GM21447 (cell line): ENCODE measurements around the gene MLF1.
A peak's percentile ranks its signal among the peaks of the same experiment; 100 is the strongest.
"Not testable (repeated sequence)": the region's sequence is repeated elsewhere in the genome, so short reads cannot be mapped to it uniquely, and the experiment has no call there.

Experiments used
- ATAC-seq: cut with Tn5 transposase; IDR thresholded peaks from one replicate; pipeline ENCODE4 v1.9.1; 2021; ENCODE audit not compliant: unreplicated experiment

Gene MLF1

GRCh38 chr3:158570999-158571702 lies at the start of gene MLF1:
Gene MLF1, plus strand, starts transcription at chr3:158571194. Its CDS starts 107 bp downstream, at chr3:158571301.
- peak; percentile 100 for ATAC-seq

GRCh38 chr3:158522221-158523136 lies 48.5 kb upstream of the MLF1 start:
- no peak for ATAC-seq

- ATAC-seq: no peak
These were observed 42.8 kb upstream of the MLF1 start for GRCh38 chr3:158528076-158528674.

GRCh38 chr3:158531334-158531733 lies 39.7 kb upstream of the MLF1 start:
- ATAC-seq: no peak

GRCh38 chr3:158532099-158532734 lies 38.8 kb upstream of the MLF1 start:
- no peak for ATAC-seq

GRCh38 chr3:158535918-158536317 lies 35.1 kb upstream of the MLF1 start:
- ATAC-seq: no peak

- ATAC-seq: no peak
These were observed 31.5 kb upstream of the MLF1 start for GRCh38 chr3:158539414-158540014.

GRCh38 chr3:158540066-158540465 lies 30.9 kb upstream of the MLF1 start:
- no peak for ATAC-seq

- ATAC-seq: no peak
These were observed 22.3 kb upstream of the MLF1 start for GRCh38 chr3:158548691-158549090.

GRCh38 chr3:158549938-158550337 lies 21.1 kb upstream of the MLF1 start:
- ATAC-seq: not testable (repeated sequence)

GRCh38 chr3:158552124-158552523 lies 18.9 kb upstream of the MLF1 start:
- no peak for ATAC-seq

- ATAC-seq: no peak
These were observed 11.5 kb upstream of the MLF1 start for GRCh38 chr3:158559504-158559903.

- ATAC-seq: no peak
These were observed 10.0 kb upstream of the MLF1 start for GRCh38 chr3:158560979-158561378.

- ATAC-seq: no peak
These were observed 8.3 kb upstream of the MLF1 start for GRCh38 chr3:158562674-158563073.

- no peak for ATAC-seq
These were observed 7.9 kb upstream of the MLF1 start for GRCh38 chr3:158563076-158563475.

- ATAC-seq: no peak
These were observed 5.9 kb upstream of the MLF1 start for GRCh38 chr3:158565076-158565475.

- ATAC-seq: no peak
These were observed 2.2 kb upstream of the MLF1 start for GRCh38 chr3:158568784-158569183.

GRCh38 chr3:158569794-158570193 lies 1.2 kb upstream of the MLF1 start:
- ATAC-seq: no peak

GRCh38 chr3:158571969-158572765 lies 1.2 kb downstream of the MLF1 start:
- ATAC-seq: no peak

GRCh38 chr3:158572766-158573060 lies 1.7 kb downstream of the MLF1 start:
- ATAC-seq: no peak
